Measurements from ENCODE around the gene DGKQ. TPM values are rescaled to one million over a fixed set of nuclear protein-coding genes. Genes with fewer than 3 reads are reported as not detected.

The DGKQ gene
- total and polyA plus RNA-seq, 2 experiments from 2014 or later, result 4.0 to 22.4 TPM

DNA sequence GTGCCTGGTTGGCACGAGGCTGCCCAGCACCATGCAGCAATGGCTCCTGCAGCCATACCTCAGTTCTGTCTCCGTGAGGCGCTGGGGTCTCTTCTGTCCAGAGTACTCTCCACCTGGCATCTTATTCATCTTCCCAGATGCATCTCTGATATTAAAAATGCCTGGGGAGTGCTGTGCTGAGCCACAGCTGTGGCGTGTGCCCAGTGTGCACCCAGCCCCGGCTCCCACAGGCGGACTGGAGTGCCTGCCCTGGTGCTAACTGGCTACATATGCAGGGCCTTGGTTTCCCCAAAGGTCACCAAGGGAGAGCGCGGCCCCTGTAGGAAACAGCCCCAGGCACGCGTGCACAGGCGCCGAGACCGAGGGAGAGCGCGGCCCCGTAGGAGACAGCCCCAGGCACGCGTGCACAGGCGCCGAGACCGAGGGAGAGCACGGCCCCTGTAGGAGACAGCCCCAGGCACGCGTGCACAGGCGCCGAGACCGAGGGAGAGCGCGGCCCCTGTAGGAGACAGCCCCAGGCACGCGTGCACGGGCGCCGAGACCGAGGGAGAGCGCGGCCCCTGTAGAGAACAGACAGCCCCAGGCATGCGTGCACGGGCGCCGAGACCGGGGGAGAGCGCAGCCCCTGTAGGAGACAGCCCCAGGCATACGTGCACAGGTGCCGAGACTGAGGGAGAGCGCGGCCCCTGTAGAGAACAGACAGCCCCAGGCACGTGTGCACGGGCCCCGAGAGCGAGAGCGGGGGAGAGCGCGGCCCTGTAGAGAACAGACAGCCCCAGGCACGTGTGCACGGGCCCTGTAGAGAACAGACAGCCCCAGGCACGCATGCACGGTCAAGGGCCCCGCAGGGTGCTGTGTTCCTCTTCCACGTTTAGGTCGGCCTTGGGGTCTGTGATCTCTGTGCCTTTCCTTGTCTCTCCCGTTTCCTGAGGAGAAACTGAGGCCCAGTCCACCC lies 26.6 kb downstream of the DGKQ start:
- DNase-seq (ENCODE audit: low spot score), result no peak

DNA sequence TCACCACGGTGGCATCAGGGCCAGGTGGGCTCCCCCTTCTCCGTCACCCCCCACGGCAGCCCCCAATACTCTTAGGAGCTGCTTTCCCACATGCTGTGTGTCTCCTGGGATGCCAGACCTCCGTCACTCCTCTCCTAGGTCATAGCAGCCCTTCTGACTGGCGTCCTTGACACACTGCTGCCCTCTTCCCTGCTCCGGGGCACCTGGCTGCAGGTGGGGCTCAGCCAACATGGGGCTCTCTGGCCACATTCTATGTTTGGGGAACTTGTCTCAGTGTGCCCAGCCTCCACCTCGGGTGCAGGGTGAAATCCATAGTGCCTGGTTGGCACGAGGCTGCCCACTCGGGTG lies 27.3 kb downstream of the DGKQ start:
- no peaks in the 10 kb centered on the region for H3F3A ChIP-seq (replicated peaks; ENCODE audit: low read depth)
- peaks cover 8% of the 10 kb centered on the region for H3K27me3 Mint-ChIP-seq (ENCODE audit: insufficient read depth, low read depth, poor library complexity)
- no peaks in the 10 kb centered on the region for H3K36me3 Mint-ChIP-seq (ENCODE audit: low read depth)
- H3K36me3 ChIP-seq (ENCODE audit: insufficient read depth), result no peaks in the 10 kb centered on the region
- H3K4me3 Mint-ChIP-seq, result peak overlapping the region; percentile 52; the same call in 2 of the 3 replicates
- no peak overlapping the region for H3K4me2 ChIP-seq
- H3K27ac ChIP-seq (ENCODE audit: low read depth), result no peak overlapping the region
- no peaks in the 10 kb centered on the region for H3K79me2 ChIP-seq (replicated peaks; ENCODE audit: insufficient read depth)
- ATAC-seq, result no peak; the same call in 2 of the 3 replicates
- no peaks in the 10 kb centered on the region for H3K9me2 ChIP-seq (ENCODE audit: insufficient read depth)
- peaks cover 16% of the 10 kb centered on the region for H3K4me1 Mint-ChIP-seq
- H3K27ac Mint-ChIP-seq, result no peak overlapping the region
- TF ChIP-seq JUNB (IDR thresholded peaks at IDR 0.05; ENCODE audit: unreplicated experiment) (no peak), EZH2phosphoT487 (IDR thresholded peaks at IDR 0.05; ENCODE audit: unreplicated experiment) (no peak), CTCF (conservative IDR thresholded peaks at IDR 0.05; ENCODE audit: low read depth in 2 of 2) (no peak), ZNF331 (CRISPR knock-in tag; IDR thresholded peaks at IDR 0.05; ENCODE audit: low read depth) (no peak), ZNF114 (CRISPR knock-in tag; IDR thresholded peaks at IDR 0.05) (no peak)
- TF ChIP-seq, protein P1, sequence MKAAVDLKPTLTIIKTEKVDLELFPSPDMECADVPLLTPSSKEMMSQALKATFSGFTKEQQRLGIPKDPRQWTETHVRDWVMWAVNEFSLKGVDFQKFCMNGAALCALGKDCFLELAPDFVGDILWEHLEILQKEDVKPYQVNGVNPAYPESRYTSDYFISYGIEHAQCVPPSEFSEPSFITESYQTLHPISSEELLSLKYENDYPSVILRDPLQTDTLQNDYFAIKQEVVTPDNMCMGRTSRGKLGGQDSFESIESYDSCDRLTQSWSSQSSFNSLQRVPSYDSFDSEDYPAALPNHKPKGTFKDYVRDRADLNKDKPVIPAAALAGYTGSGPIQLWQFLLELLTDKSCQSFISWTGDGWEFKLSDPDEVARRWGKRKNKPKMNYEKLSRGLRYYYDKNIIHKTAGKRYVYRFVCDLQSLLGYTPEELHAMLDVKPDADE (IDR thresholded peaks at IDR 0.05), result no peak
- TF ChIP-seq, protein P2, sequence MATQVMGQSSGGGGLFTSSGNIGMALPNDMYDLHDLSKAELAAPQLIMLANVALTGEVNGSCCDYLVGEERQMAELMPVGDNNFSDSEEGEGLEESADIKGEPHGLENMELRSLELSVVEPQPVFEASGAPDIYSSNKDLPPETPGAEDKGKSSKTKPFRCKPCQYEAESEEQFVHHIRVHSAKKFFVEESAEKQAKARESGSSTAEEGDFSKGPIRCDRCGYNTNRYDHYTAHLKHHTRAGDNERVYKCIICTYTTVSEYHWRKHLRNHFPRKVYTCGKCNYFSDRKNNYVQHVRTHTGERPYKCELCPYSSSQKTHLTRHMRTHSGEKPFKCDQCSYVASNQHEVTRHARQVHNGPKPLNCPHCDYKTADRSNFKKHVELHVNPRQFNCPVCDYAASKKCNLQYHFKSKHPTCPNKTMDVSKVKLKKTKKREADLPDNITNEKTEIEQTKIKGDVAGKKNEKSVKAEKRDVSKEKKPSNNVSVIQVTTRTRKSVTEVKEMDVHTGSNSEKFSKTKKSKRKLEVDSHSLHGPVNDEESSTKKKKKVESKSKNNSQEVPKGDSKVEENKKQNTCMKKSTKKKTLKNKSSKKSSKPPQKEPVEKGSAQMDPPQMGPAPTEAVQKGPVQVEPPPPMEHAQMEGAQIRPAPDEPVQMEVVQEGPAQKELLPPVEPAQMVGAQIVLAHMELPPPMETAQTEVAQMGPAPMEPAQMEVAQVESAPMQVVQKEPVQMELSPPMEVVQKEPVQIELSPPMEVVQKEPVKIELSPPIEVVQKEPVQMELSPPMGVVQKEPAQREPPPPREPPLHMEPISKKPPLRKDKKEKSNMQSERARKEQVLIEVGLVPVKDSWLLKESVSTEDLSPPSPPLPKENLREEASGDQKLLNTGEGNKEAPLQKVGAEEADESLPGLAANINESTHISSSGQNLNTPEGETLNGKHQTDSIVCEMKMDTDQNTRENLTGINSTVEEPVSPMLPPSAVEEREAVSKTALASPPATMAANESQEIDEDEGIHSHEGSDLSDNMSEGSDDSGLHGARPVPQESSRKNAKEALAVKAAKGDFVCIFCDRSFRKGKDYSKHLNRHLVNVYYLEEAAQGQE (IDR thresholded peaks at IDR 0.05; ENCODE audit: unreplicated experiment), result no peak
- H3K4me1 ChIP-seq (ENCODE audit: insufficient read depth), result 0 out of 2 replicates have a peak, but pooled peaks cover 4% of the 10 kb centered on the region
- no peak overlapping the region for H3K4me3 ChIP-seq
- no peaks in the 10 kb centered on the region for H4K20me1 ChIP-seq (replicated peaks; ENCODE audit: insufficient read depth)
- no peak for DNase-seq (ENCODE audit: low spot score)
- H2AFZ ChIP-seq, result no peak overlapping the region
- no peaks in the 10 kb centered on the region for H3K27me3 ChIP-seq (ENCODE audit: insufficient read depth)
- H3K9me3 Mint-ChIP-seq, result no peaks in the 10 kb centered on the region

More for the DNA sequence above, 26.6 kb downstream of the DGKQ start:
- peaks cover 17% of the 10 kb centered on the region for H3K4me1 Mint-ChIP-seq
- Histone ChIP-seq H3K4me1 (ENCODE audit: insufficient read depth) (0 out of 2 replicates have a peak, but pooled peaks cover 4% of the 10 kb centered on the region), H3K9me2 (ENCODE audit: insufficient read depth) (no peaks in the 10 kb centered on the region), H3K27me3 (ENCODE audit: insufficient read depth) (no peaks in the 10 kb centered on the region), H3K4me3 (no peak overlapping the region), H3K4me2 (no peak overlapping the region), H2AFZ (no peak overlapping the region), H3K36me3 (ENCODE audit: insufficient read depth) (no peaks in the 10 kb centered on the region), H4K20me1 (replicated peaks; ENCODE audit: insufficient read depth) (no peaks in the 10 kb centered on the region), H3K27ac (ENCODE audit: low read depth) (no peak overlapping the region), H3F3A (replicated peaks; ENCODE audit: low read depth) (no peaks in the 10 kb centered on the region), H3K79me2 (replicated peaks; ENCODE audit: insufficient read depth) (no peaks in the 10 kb centered on the region)
- no peak overlapping the region for H3K4me3 Mint-ChIP-seq
- ATAC-seq, result no peak
- H3K9me3 Mint-ChIP-seq, result no peaks in the 10 kb centered on the region
- H3K27ac Mint-ChIP-seq, result no peak overlapping the region
- no peak for TF ChIP-seq EZH2 (IDR thresholded peaks at IDR 0.05; ENCODE audit: low read depth, unreplicated experiment)
- peaks cover 8% of the 10 kb centered on the region for H3K27me3 Mint-ChIP-seq (ENCODE audit: insufficient read depth, low read depth, poor library complexity)
- H3K36me3 Mint-ChIP-seq (ENCODE audit: low read depth), result no peaks in the 10 kb centered on the region

All from GM23338 (cell line).